Body of pancreas (tissue), 4 donors: Measurements from ENCODE around the gene GRB2.

Experiments
- POLR2A ChIP-seq, 3 donors: fragments of 450-650 bp; IDR thresholded peaks; one replicate each; pipeline ENCODE4 v1.6.1; 2016; ENCODE audit warnings: antibody characterized with exemption in 3 of 3, mild to moderate bottlenecking in 2 of 3
- TF ChIP-seq, protein P1 (sequence below), 7 experiments: fragments of 450-650 bp in 4 of 7; fragments of 200-600 bp in 3 of 7; sonication (generic) in 3 of 7; IDR thresholded peaks; one replicate each; pipeline ENCODE4 v1.5.1; 2016 to 2019; ENCODE audit warnings: antibody characterized with exemption in 7 of 7

DNA sequence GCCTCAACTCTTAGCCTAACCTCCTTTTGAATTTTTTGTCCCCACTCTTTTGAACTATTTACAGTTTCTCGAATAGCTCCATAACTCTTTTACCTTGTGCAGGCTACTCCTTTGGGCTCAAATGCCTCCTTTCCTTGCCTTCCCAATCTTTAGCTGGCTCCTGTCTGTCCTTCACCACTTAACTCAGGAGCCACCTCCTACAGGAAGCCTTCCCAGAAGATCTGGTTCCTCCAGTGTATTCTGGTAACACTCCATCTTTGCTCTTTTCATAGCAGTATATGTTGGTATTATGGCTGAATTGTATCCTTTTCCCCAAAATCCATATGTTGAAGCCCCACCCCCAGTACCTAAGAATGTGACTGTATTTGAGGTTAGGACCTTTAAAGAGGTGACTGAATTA is 9.0 kb upstream of the GRB2 start:
- TF ChIP-seq, protein P1, sequence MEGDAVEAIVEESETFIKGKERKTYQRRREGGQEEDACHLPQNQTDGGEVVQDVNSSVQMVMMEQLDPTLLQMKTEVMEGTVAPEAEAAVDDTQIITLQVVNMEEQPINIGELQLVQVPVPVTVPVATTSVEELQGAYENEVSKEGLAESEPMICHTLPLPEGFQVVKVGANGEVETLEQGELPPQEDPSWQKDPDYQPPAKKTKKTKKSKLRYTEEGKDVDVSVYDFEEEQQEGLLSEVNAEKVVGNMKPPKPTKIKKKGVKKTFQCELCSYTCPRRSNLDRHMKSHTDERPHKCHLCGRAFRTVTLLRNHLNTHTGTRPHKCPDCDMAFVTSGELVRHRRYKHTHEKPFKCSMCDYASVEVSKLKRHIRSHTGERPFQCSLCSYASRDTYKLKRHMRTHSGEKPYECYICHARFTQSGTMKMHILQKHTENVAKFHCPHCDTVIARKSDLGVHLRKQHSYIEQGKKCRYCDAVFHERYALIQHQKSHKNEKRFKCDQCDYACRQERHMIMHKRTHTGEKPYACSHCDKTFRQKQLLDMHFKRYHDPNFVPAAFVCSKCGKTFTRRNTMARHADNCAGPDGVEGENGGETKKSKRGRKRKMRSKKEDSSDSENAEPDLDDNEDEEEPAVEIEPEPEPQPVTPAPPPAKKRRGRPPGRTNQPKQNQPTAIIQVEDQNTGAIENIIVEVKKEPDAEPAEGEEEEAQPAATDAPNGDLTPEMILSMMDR (IDR thresholded peaks at IDR 0.05): no peak
- no peak for TF ChIP-seq POLR2A (IDR thresholded peaks at IDR 0.05)
